Neuronal stem cell (in vitro differentiated cells): Measurements from ENCODE around the gene CARD10.

Source experiments
- DNase-seq: peaks from one replicate; pipeline ENCODE4 v3.0.0-alpha.2; 2013; ENCODE audit warnings: low spot score
- H2AFZ ChIP-seq: one replicate; pipeline ENCODE4 v1.6.1; 2013; ENCODE audit warnings: mild to moderate bottlenecking, low read length, inconsistent platforms
- H2AK5ac ChIP-seq: 2 replicates; pipeline ENCODE4 v1.6.1; 2013; ENCODE audit warnings: low read depth, mild to moderate bottlenecking, inconsistent platforms, low read length, moderate library complexity, mixed read lengths
- H2BK120ac ChIP-seq: 2 replicates; pipeline ENCODE4 v1.6.1; 2013; ENCODE audit warnings: low read depth, mild to moderate bottlenecking, inconsistent platforms, low read length, moderate library complexity, mixed read lengths
- H2BK12ac ChIP-seq: one replicate; pipeline ENCODE4 v1.6.1; 2013; ENCODE audit warnings: low read length, inconsistent platforms
- H2BK15ac ChIP-seq: 2 replicates; pipeline ENCODE4 v1.6.1; 2013; ENCODE audit warnings: mild to moderate bottlenecking, low read length, inconsistent platforms, mixed read lengths
- H2BK5ac ChIP-seq: one replicate; pipeline ENCODE4 v1.6.1; 2013; ENCODE audit warnings: inconsistent platforms, mild to moderate bottlenecking, low read length, moderate library complexity
- H3K14ac ChIP-seq: one replicate; pipeline ENCODE4 v1.6.1; 2013; ENCODE audit warnings: low read length, inconsistent platforms
- H3K18ac ChIP-seq: 2 replicates; pipeline ENCODE4 v1.6.1; 2013; ENCODE audit warnings: low read length, inconsistent platforms
- H3K23ac ChIP-seq: 2 replicates; pipeline ENCODE4 v1.6.1; 2013; ENCODE audit warnings: low read depth, mild to moderate bottlenecking, mixed read lengths, low read length, inconsistent platforms; ENCODE audit not compliant: poor library complexity
- H3K27ac ChIP-seq: replicated peaks from 3 replicates; pipeline ENCODE4 v1.5.1; 2013; ENCODE audit warnings: low read length, inconsistent platforms
- H3K27me3 ChIP-seq, 3 experiments: 2 replicates each; pipeline ENCODE4 v1.6.1; 2013; ENCODE audit warnings: low read length in 3 of 3, mild to moderate bottlenecking in 2 of 3, inconsistent platforms in 1 of 3, low read depth in 1 of 3, mixed read lengths in 1 of 3, moderate library complexity in 1 of 3; ENCODE audit not compliant: control insufficient read depth in 3 of 3, insufficient read depth in 3 of 3
- H3K36me3 ChIP-seq, 2 donors: replicated peaks in 1 of 2; 2 replicates each; pipeline ENCODE4 v1.6.1; 2013; ENCODE audit warnings: low read length in 2 of 2; ENCODE audit not compliant: control insufficient read depth in 2 of 2, insufficient read depth in 2 of 2
- H3K4ac ChIP-seq: 2 replicates; pipeline ENCODE4 v1.6.1; 2013; ENCODE audit warnings: inconsistent platforms, mild to moderate bottlenecking, low read length, moderate library complexity
- H3K4me1 ChIP-seq, 2 donors: 1 replicate in 1 of 2; 2 replicates in 1 of 2; pipeline ENCODE4 v1.6.1; 2013; ENCODE audit warnings: low read length in 2 of 2, low read depth in 1 of 2; ENCODE audit not compliant: control insufficient read depth in 2 of 2, insufficient read depth in 1 of 2
- H3K4me2 ChIP-seq: one replicate; pipeline ENCODE4 v1.6.1; 2013; ENCODE audit warnings: mild to moderate bottlenecking, low read length, inconsistent platforms; ENCODE audit not compliant: insufficient read depth, poor library complexity, severe bottlenecking
- H3K4me3 ChIP-seq, 2 donors: 2 replicates each; pipeline ENCODE4 v1.5.1; 2013; ENCODE audit warnings: low read length in 2 of 2, mild to moderate bottlenecking in 2 of 2, inconsistent platforms in 1 of 2, moderate library complexity in 1 of 2
- H3K79me1 ChIP-seq: one replicate; pipeline ENCODE4 v1.6.1; 2013; ENCODE audit warnings: low read depth, mild to moderate bottlenecking, inconsistent platforms, low read length, moderate library complexity
- H3K9ac ChIP-seq: one replicate; pipeline ENCODE4 v1.6.1; 2013; ENCODE audit warnings: mild to moderate bottlenecking, low read depth, low read length, inconsistent platforms; ENCODE audit not compliant: poor library complexity
- H3K9me3 ChIP-seq, 2 donors: replicated peaks in 1 of 2; 2 replicates each; pipeline versions ENCODE3 to v1.6.1; 2013; ENCODE audit warnings: low read length in 2 of 2, mild to moderate bottlenecking in 2 of 2, inconsistent platforms in 1 of 2, low read depth in 1 of 2, mixed read lengths in 1 of 2, moderate library complexity in 1 of 2; ENCODE audit not compliant: control insufficient read depth in 2 of 2, insufficient read depth in 1 of 2
- H4K8ac ChIP-seq: one replicate; pipeline ENCODE4 v1.6.1; 2013; ENCODE audit warnings: low read depth, mild to moderate bottlenecking, inconsistent platforms, low read length, moderate library complexity
- H4K91ac ChIP-seq: one replicate; pipeline ENCODE4 v1.6.1; 2013; ENCODE audit warnings: low read length, low read depth, mild to moderate bottlenecking, inconsistent platforms; ENCODE audit not compliant: poor library complexity
- WGBS, 2 donors: extraction: QIAGEN DNeasy Blood & Tissue Kit; methylation state at CpG; one replicate each; pipeline ENCODE4 v1.1.7; 2013; ENCODE audit warnings: missing lambda C conversion rate in 2 of 2, mixed read lengths in 1 of 2; ENCODE audit not compliant: insufficient read length in 2 of 2, insufficient replicate concordance in 1 of 2; ENCODE audit errors: extremely low coverage in 2 of 2; 5-methylcytosine and 5-hydroxymethylcytosine counted together

Gene CARD10

DNA sequence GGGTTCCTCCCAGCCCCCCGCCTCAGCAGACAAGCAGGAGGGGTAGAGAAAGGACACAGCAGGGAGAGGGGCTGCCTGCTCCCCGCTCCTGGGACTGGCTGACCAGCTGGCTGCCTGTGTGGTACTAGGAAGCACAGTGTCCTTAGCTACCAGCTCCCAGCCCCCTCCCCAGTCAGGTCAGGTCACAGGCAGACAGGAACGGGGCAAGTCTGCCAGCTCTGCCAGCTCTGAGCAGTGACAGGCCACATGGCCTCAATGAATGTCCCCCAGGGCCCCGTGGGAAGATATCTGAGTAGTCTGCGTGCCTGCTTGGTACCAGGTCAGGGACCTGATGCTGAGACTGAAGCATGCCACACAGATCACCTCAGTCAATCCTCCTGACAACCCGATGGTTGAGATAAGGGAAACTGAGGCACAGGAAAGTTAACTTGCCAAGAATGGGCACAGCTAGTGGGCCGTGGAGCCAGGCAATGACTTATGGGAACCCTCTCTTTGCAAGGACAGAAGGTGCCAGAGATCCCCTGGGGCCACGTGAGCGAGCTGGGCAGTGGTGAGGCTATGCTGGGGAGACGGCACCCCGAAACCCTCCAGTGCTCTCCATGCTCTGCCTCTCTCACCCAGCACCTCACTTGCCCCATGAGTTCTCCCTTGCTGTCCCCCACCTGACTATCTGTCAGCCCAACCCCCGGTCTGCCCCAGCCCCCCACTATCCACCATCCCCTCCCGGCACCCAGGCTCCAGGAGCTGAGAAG is 19.2 kb downstream of the CARD10 start:
- no CpG with 5 or more reads among the region's 13 CpGs for WGBS, 2 donors
- Histone ChIP-seq H4K91ac (no peak overlapping the region), H3K9me3 (peaks cover 0 to 2% of the 10 kb centered on the region in 2 donors), H3K4me1 (peaks cover 15 to 16% of the 10 kb centered on the region in 2 donors), H3K79me1 (no peaks in the 10 kb centered on the region), H3K4me3 (no peak overlapping the region), H2AK5ac (peak overlapping the region; percentile 27), H3K14ac (no peak overlapping the region), H3K9ac (peak overlapping the region; percentile 10), H2BK5ac (peak overlapping the region; percentile 6), H3K23ac (peak overlapping the region; percentile 34), H3K18ac (peak overlapping the region; percentile 57), H2BK15ac (peak overlapping the region; percentile 61), H2BK12ac (peak overlapping the region; percentile 87), H2BK120ac (no peak overlapping the region), H3K4me2 (no peak overlapping the region), H3K27me3 (no peaks in the 10 kb centered on the region), H3K36me3 (peaks cover 1 to 58% of the 10 kb centered on the region in 2 donors), H3K27ac (no peak overlapping the region), H2AFZ (no peak overlapping the region), H3K4ac (no peak overlapping the region), H4K8ac (no peak overlapping the region)
- no peak for DNase-seq

DNA sequence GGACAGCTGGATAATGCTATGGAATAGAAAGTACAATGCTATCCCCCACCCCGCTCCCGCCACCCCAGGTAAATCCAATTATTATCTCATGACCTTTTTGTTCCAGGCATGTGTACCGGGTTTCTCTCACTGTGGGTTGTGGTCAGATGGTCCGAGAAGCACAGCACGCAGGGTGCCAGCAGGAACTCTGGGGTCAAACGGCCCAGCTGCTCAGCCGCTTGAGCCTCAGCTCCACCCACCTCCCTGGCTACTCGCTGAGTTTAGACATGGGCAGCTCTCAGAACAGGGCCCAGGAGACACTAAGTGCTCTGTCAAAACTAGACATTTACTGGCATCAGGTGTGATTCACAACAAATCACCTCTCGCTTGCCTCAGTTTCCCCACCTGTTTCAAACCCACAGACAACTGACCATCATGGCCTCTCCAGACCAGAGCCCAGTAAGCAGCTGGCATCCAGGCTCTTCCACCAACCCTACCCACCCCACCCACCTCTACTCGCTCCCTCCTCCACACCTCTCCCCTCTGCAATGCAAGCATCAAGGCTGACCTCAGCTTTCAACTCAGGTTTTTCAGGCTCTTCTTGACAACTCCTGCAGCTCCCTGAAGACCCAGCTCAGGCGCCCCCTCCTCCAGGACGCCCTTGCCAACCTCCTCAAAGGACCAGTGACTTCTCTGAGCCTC is 20.0 kb downstream of the CARD10 start:
- Histone ChIP-seq H2BK120ac (no peak overlapping the region), H2BK15ac (peak overlapping the region; percentile 61), H3K79me1 (no peaks in the 10 kb centered on the region), H3K18ac (peak overlapping the region; percentile 57), H3K27me3 (no peaks in the 10 kb centered on the region), H2AFZ (no peak overlapping the region), H4K8ac (no peak overlapping the region), H3K27ac (no peak overlapping the region), H3K4ac (no peak overlapping the region), H3K9me3 (no peaks in the 10 kb centered on the region), H3K9ac (no peak overlapping the region), H2AK5ac (peak overlapping the region; percentile 27), H3K14ac (no peak overlapping the region), H3K4me3 (no peak overlapping the region), H3K4me1 (peaks cover 15 to 16% of the 10 kb centered on the region in 2 donors), H2BK12ac (no peak overlapping the region), H2BK5ac (no peak overlapping the region), H3K4me2 (no peak overlapping the region), H3K23ac (no peak overlapping the region), H4K91ac (no peak overlapping the region), H3K36me3 (peaks cover 0 to 50% of the 10 kb centered on the region in 2 donors)
- no peak for DNase-seq
- WGBS, 2 donors: no CpG with 5 or more reads among the region's 12 CpGs

DNA sequence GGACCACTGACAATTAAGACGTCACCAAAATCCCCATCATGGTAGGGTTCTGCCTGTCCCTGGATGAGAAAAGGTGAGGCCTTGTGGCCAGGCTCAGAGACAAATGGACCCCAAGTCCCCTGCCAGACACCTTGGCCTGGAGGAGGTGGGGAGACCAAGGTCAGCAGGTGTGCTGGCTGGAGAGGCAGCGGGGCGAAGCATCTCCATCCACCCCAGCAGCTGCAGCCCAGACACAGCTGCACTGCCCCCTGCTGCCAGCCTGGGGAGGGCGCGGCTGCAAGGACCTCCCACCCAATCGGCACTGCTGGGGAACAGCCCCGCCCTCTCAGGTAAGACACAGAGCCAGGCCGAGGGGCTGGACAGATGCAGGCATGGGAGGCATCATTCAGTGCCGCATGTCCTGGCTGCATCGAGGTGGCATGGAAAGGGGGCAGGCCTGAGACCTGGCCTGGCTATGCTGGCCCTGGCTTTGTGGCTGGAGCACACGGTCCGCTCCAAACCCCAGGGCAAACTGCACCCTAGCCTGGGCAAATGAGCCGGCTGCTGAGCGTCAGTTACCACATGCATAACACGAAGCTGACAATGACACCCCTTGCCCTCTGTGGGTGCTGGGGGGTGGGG is 20.8 kb downstream of the CARD10 start:
- Histone ChIP-seq H3K27me3 (no peaks in the 10 kb centered on the region), H3K4me1 (peaks cover 15 to 16% of the 10 kb centered on the region in 2 donors), H3K27ac (no peak overlapping the region), H3K9me3 (no peaks in the 10 kb centered on the region), H3K14ac (no peak overlapping the region), H3K36me3 (peaks cover 0 to 43% of the 10 kb centered on the region in 2 donors), H2BK15ac (no peak overlapping the region), H2BK12ac (no peak overlapping the region), H3K4ac (no peak overlapping the region), H3K79me1 (no peaks in the 10 kb centered on the region), H3K9ac (no peak overlapping the region), H4K8ac (no peak overlapping the region), H3K4me2 (no peak overlapping the region), H3K4me3 (no peak overlapping the region), H2AK5ac (no peak overlapping the region), H4K91ac (no peak overlapping the region), H2BK5ac (no peak overlapping the region), H3K18ac (peak overlapping the region; percentile 75), H2AFZ (no peak overlapping the region), H3K23ac (no peak overlapping the region), H2BK120ac (no peak overlapping the region)
- no CpG with 5 or more reads among the region's 15 CpGs for WGBS, 2 donors
- DNase-seq: peak; percentile 48

DNA sequence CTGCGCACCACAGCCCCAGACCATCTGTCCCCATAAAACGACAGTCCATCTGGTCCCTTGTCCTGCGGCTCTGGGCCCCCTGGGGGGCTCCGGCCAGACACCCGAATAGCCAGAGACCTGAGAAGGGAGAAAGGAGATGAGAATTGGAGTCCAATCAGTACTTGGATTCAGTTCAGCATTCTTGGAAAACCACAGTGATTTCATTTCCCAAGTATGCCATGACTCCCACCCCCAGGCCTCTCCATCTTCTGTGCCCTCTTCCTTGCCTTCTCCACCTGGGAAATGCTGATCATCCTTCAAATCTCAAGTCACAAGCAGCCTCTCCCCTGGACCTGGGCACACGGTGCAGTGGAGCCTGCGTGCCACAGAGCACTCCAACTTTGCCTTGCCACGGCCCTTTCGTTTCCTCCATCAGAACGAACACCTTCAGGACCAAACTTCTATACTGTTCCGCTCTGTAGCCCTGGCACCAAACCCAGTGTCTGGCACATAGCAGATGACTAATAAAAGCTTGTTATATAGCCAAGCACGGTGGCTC is 22.1 kb downstream of the CARD10 start:
- Histone ChIP-seq H3K4ac (no peak overlapping the region), H3K27ac (no peak overlapping the region), H2BK12ac (no peak overlapping the region), H3K79me1 (no peaks in the 10 kb centered on the region), H3K4me3 (no peak overlapping the region), H3K14ac (no peak overlapping the region), H3K9me3 (no peaks in the 10 kb centered on the region), H3K23ac (no peak overlapping the region), H3K4me1 (peaks cover 13 to 15% of the 10 kb centered on the region in 2 donors), H3K36me3 (peaks cover 0 to 30% of the 10 kb centered on the region in 2 donors), H2BK5ac (no peak overlapping the region), H2AK5ac (peak overlapping the region; percentile 61), H2BK15ac (peak overlapping the region; percentile 72), H2AFZ (no peak overlapping the region), H4K91ac (no peak overlapping the region), H3K27me3 (no peaks in the 10 kb centered on the region), H4K8ac (no peak overlapping the region), H3K18ac (peak overlapping the region; percentile 71), H3K4me2 (no peak overlapping the region), H2BK120ac (no peak overlapping the region), H3K9ac (no peak overlapping the region)
- DNase-seq: no peak
- no CpG with 5 or more reads among the region's 12 CpGs for WGBS, 2 donors
